Endothelial cell of umbilical vein (primary cell): ENCODE results near the gene FECH. TPM values are rescaled to one million over a fixed set of nuclear protein-coding genes. Genes with fewer than 3 reads are reported as not detected.

Experiments used
- BruUV-seq: library from RNA; stranded (reverse); fragments of 400-500 nt; replicated peaks from 2 replicates; lab custom pipeline; 2021; lab: Mats Ljungman, UMichigan
- CTCF ChIA-PET: fragments of 300-600, 350-600 bp; sonication (Branson Sonifier 250); formaldehyde crosslinking; loops from one replicate; lab custom pipeline; 2021; ENCODE audit warnings: antibody characterized with exemption, inconsistent platforms; lab: Charles Lee
- POLR2A ChIA-PET: fragments of 300-600, 350-600 bp; sonication (Branson Sonifier 250); formaldehyde crosslinking; loops from one replicate; lab custom pipeline; 2021; ENCODE audit warnings: antibody characterized with exemption, inconsistent platforms; lab: Charles Lee
- DNase-seq: peaks from one replicate; pipeline ENCODE4 v3.0.0-alpha.2; 2011; ENCODE audit warnings: low read depth, low spot score
- FAIRE-seq: peaks from 2 replicates; lab custom pipeline; 2011; peaks lifted over from hg19 to GRCh38; lab: Jason Lieb, UNC
- H2AFZ ChIP-seq: 2 replicates; pipeline ENCODE4 v1.6.0; 2012; ENCODE audit warnings: low read depth, low read length, control low read depth, inconsistent platforms
- H3K27ac ChIP-seq: 2 replicates; pipeline ENCODE4 v1.5.1; 2011; ENCODE audit warnings: low read depth, mild to moderate bottlenecking, control low read depth, low read length, moderate library complexity; ENCODE audit not compliant: insufficient read depth
- H3K27me3 ChIP-seq, 2 experiments: 2 replicates each; pipeline versions ENCODE4 v1.6.0 to v1.6.1; 2011; ENCODE audit warnings: low read length in 2 of 2, mixed read lengths in 1 of 2; ENCODE audit not compliant: control insufficient read depth in 2 of 2, insufficient read depth in 2 of 2
- H3K36me3 ChIP-seq, 2 experiments: 2 replicates in 1 of 2; 3 replicates in 1 of 2; pipeline ENCODE4 v1.5.1; 2011; ENCODE audit warnings: low read length in 2 of 2, mild to moderate bottlenecking in 1 of 2, moderate library complexity in 1 of 2; ENCODE audit not compliant: control insufficient read depth in 2 of 2, insufficient read depth in 2 of 2; ENCODE audit errors: extremely low read depth in 1 of 2
- H3K4me1 ChIP-seq: 3 replicates; pipeline ENCODE4 v1.5.1; 2011; ENCODE audit warnings: mild to moderate bottlenecking, low read length; ENCODE audit not compliant: control insufficient read depth, insufficient read depth; ENCODE audit errors: extremely low read depth
- H3K4me2 ChIP-seq: 2 replicates; pipeline ENCODE4 v1.6.1; 2011; ENCODE audit warnings: low read length, control low read depth, mixed read lengths; ENCODE audit not compliant: insufficient read depth
- H3K4me3 ChIP-seq, 3 experiments: fragments of 200-600 bp in 1 of 3; sonication (generic), shearing (Covaris generic) in 1 of 3; replicated peaks in 1 of 3; 2 replicates each; pipeline ENCODE4 v1.5.1; 2011 to 2016; ENCODE audit warnings: control low read depth in 3 of 3, low read length in 3 of 3, mild to moderate bottlenecking in 2 of 3, inconsistent platforms in 1 of 3, low read depth in 1 of 3, moderate library complexity in 1 of 3; ENCODE audit not compliant: insufficient read depth in 1 of 3
- H3K79me2 ChIP-seq: 2 replicates; pipeline ENCODE4 v1.6.0; 2012; ENCODE audit warnings: low read length, inconsistent platforms; ENCODE audit not compliant: control insufficient read depth, insufficient read depth
- H3K9ac ChIP-seq: replicated peaks from 2 replicates; pipeline ENCODE3; 2011; ENCODE audit warnings: low read length, control low read depth; ENCODE audit not compliant: insufficient read depth; ENCODE audit errors: extremely low read depth
- H3K9me1 ChIP-seq: replicated peaks from 3 replicates; pipeline ENCODE4 v1.6.0; 2011; ENCODE audit warnings: mild to moderate bottlenecking, low read length; ENCODE audit not compliant: control insufficient read depth, insufficient read depth; ENCODE audit errors: extremely low read depth
- H3K9me3 ChIP-seq: replicated peaks from 2 replicates; pipeline ENCODE4 v1.5.1; 2012; ENCODE audit warnings: low read length, inconsistent platforms; ENCODE audit not compliant: control insufficient read depth, insufficient read depth
- H4K20me1 ChIP-seq: replicated peaks from 2 replicates; pipeline ENCODE3; 2011; ENCODE audit warnings: mild to moderate bottlenecking, low read length; ENCODE audit not compliant: control insufficient read depth, insufficient read depth; ENCODE audit errors: extremely low read depth
- EZH2 ChIP-seq: IDR thresholded peaks from 2 replicates; pipeline ENCODE4 v1.6.1; 2012; ENCODE audit warnings: borderline replicate concordance, low read depth, mild to moderate bottlenecking, moderate library complexity, low read length, inconsistent platforms; ENCODE audit not compliant: severe bottlenecking
- FOS ChIP-seq: IDR thresholded peaks from 2 replicates; pipeline ENCODE4 v1.6.1; 2011; ENCODE audit warnings: mild to moderate bottlenecking, low read length, moderate library complexity, borderline replicate concordance; ENCODE audit not compliant: insufficient read depth
- GATA2 ChIP-seq: IDR thresholded peaks from 2 replicates; pipeline ENCODE4 v1.7.0; 2011; ENCODE audit warnings: low read depth, mild to moderate bottlenecking, moderate library complexity, mixed read lengths, low read length; ENCODE audit not compliant: insufficient read length, insufficient read depth
- MYC ChIP-seq: IDR thresholded peaks from one replicate; pipeline ENCODE4 v1.6.1; 2011; ENCODE audit warnings: mild to moderate bottlenecking, low read depth, low read length
- POLR2A ChIP-seq: IDR thresholded peaks from 2 replicates; pipeline ENCODE4 v1.6.1; 2012; ENCODE audit warnings: low read depth, mild to moderate bottlenecking, control low read depth, low read length
- POLR2AphosphoS5 ChIP-seq: IDR thresholded peaks from 2 replicates; pipeline ENCODE4 v1.6.1; 2012; ENCODE audit warnings: low read depth, mild to moderate bottlenecking, control low read depth, low read length, moderate library complexity; ENCODE audit not compliant: insufficient read depth
- dilution Hi-C: fragments of 300-500 bp; cut with MboI; formaldehyde crosslinking; loops from one replicate; pipeline ENCODE4 v1.15.0; 2019; ENCODE audit warnings: low sequenced_read_pairs; ENCODE audit not compliant: extremely low pct_ligation_motif_present
- intact Hi-C: fragments of 100-400 bp; cut with micrococcal nuclease; formaldehyde crosslinking; loops from one replicate; pipeline ENCODE4 v1.10.0; 2022
- polyA plus RNA-seq, 4 experiments: library from polyadenylated mRNA; depleted of rRNA in 3 of 4; stranded (reverse) in 3 of 4; unstranded in 1 of 4; fragments of >200 nt; gene quantifications; 2 replicates each; pipeline versions ENCODE4 v1.2.1 to v1.2.3, GENCODE V29; 2011 to 2012; ENCODE audit warnings: missing spikeins in 1 of 4
- total RNA-seq: library from RNA; stranded (reverse); gene quantifications from 2 replicates; pipeline ENCODE4 v1.2.3, GENCODE V29; 2021
- TF ChIP-seq, protein P1 (sequence below): IDR thresholded peaks from 2 replicates; pipeline ENCODE4 v1.6.1; 2011; ENCODE audit not compliant: insufficient read depth, insufficient read length
- TF ChIP-seq, protein P2 (sequence below), 2 donors: IDR thresholded peaks; 1 replicate in 1 of 2; 2 replicates in 1 of 2; pipeline ENCODE4 v1.5.1; 2011; ENCODE audit warnings: low read length in 2 of 2, mild to moderate bottlenecking in 2 of 2, moderate library complexity in 2 of 2, control low read depth in 1 of 2, inconsistent platforms in 1 of 2, low read depth in 1 of 2; ENCODE audit not compliant: insufficient read depth in 1 of 2; ENCODE audit errors: extremely low read depth in 1 of 2

FECH gene
- total and polyA plus RNA-seq, 2 donors (not counting 3 experiments of a cell fraction or from before 2014, with no cell fraction given): 25.3 to 27.9 TPM

DNA sequence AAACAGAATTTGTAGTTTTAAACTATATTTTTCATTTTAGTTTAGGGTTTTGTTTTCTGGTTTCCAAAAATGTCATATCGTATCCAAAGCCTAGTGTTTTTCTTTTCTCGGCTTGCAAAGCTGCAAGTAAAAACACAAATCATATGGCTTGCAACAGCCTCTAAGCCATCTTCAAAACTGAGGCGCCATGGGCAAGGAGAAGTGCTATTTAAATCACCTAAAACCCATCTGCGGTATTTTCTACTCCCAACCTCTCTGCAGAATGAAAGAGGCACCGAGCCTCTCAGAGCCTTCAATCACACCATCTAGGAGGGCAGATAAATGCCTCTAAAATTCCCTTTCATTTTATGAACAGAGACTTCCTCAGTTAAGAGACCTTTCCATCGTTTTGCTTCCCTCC, 25.2 kb downstream of the FECH start:
- Histone ChIP-seq H3K9me1 (no peaks in the 10 kb centered on the region), H3K79me2 (no peaks in the 10 kb centered on the region), H3K4me1 (no peaks in the 10 kb centered on the region), H3K27ac (no peak overlapping the region), H2AFZ (no peak overlapping the region), H3K4me2 (no peak overlapping the region), H3K36me3 (peaks cover 3% of the 10 kb centered on the region in 2 experiments), H4K20me1 (no peaks in the 10 kb centered on the region), H3K27me3 (no peaks in the 10 kb centered on the region), H3K4me3 (no peak overlapping the region), H3K9ac (no peak overlapping the region), H3K9me3 (no peaks in the 10 kb centered on the region)
- intact Hi-C loops (loop anchor here (5.0 to 10.0 kb wide), 3 partner anchors 56 to 859 kb away; no protein-coding TSS in a partner anchor), dilution Hi-C loops (no loop called here)
- no TSS peak for BruUV-seq
- DNase-seq (no peak), FAIRE-seq (no peak)
- ChIA-PET CTCF (interaction anchor here (0.5 to 2.1 kb wide), 12 partner anchors 9 to 859 kb away, joined by 3 to 25 read pairs (median 8); no protein-coding TSS in a partner anchor), POLR2A (no interaction called here)
- TF ChIP-seq FOS: no peak
- no peak for TF ChIP-seq GATA2
- TF ChIP-seq POLR2A: no peak
- TF ChIP-seq EZH2: no peak
- TF ChIP-seq, protein P1, sequence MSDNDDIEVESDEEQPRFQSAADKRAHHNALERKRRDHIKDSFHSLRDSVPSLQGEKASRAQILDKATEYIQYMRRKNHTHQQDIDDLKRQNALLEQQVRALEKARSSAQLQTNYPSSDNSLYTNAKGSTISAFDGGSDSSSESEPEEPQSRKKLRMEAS: no peak
- no peak for TF ChIP-seq POLR2AphosphoS5

DNA sequence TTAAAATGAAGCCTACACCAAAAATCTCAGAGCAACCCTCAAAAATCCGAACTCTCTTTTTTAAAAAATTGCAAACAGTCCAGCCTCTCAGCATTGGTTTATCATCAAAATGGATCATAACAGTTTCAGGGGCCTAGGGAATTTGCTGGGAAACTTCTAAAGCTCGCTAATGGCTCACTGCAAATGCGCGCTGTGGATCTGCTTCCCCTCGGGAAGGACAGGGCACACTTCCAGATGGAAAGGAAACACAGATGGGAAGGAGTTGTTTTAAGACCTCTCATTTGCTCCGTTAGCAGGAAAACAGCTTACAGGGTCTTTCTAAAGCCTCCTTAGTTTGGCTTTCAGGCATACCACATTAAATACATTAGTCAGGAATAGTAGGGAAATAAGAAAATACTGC, 27.2 kb downstream of the FECH start:
- dilution Hi-C loops: no loop called here

More for the DNA sequence above, 27.2 kb downstream of the FECH start:
- no TSS peak for BruUV-seq
- intact Hi-C loops: no loop called here
- Histone ChIP-seq H3K4me1 (no peaks in the 10 kb centered on the region), H3K4me3 (no peak overlapping the region), H3K27me3 (no peaks in the 10 kb centered on the region), H3K9me1 (no peaks in the 10 kb centered on the region), H3K36me3 (peaks cover 2 to 3% of the 10 kb centered on the region in 2 experiments), H4K20me1 (no peaks in the 10 kb centered on the region), H3K79me2 (no peaks in the 10 kb centered on the region), H3K9ac (no peak overlapping the region), H3K4me2 (no peak overlapping the region), H3K27ac (no peak overlapping the region), H3K9me3 (no peaks in the 10 kb centered on the region), H2AFZ (no peak overlapping the region)
- ChIA-PET POLR2A (interaction anchor here (1.0 kb wide), 1 partner anchor 10 kb away, joined by 3 read pairs; no protein-coding TSS in a partner anchor), CTCF (interaction anchor here (1.3 to 2.2 kb wide), 4 partner anchors 323 to 857 kb away, joined by 3 to 18 read pairs (median 8); no protein-coding TSS in a partner anchor)
- FAIRE-seq (no peak), DNase-seq (no peak)
- TF ChIP-seq, protein P1: no peak
- TF ChIP-seq POLR2AphosphoS5 (no peak), MYC (no peak), GATA2 (no peak)
- TF ChIP-seq, protein P2, sequence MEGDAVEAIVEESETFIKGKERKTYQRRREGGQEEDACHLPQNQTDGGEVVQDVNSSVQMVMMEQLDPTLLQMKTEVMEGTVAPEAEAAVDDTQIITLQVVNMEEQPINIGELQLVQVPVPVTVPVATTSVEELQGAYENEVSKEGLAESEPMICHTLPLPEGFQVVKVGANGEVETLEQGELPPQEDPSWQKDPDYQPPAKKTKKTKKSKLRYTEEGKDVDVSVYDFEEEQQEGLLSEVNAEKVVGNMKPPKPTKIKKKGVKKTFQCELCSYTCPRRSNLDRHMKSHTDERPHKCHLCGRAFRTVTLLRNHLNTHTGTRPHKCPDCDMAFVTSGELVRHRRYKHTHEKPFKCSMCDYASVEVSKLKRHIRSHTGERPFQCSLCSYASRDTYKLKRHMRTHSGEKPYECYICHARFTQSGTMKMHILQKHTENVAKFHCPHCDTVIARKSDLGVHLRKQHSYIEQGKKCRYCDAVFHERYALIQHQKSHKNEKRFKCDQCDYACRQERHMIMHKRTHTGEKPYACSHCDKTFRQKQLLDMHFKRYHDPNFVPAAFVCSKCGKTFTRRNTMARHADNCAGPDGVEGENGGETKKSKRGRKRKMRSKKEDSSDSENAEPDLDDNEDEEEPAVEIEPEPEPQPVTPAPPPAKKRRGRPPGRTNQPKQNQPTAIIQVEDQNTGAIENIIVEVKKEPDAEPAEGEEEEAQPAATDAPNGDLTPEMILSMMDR (IDR thresholded peaks at IDR 0.05; ENCODE audit: extremely low read depth in 1 of 2, insufficient read depth in 1 of 2, low read depth in 1 of 2, low read length in 2 of 2): no peak
